Activated CD8-positive, alpha-beta memory T cell treated with anti-CD3 and anti-CD28 coated beads for 48 hours (primary cell): Measurements from ENCODE around the gene GEMIN7.

Source experiments
- DNase-seq, 3 experiments: peaks; one replicate each; pipeline ENCODE4 v3.0.0-alpha.2; 2020; ENCODE audit warnings: low read depth in 2 of 3, low spot score in 2 of 3

GEMIN7 gene

GRCh38 chr19:45125975-45126493, 47.0 kb downstream of the GEMIN7 start:
- peak; percentile 46 to 71 (median 58) for DNase-seq

- DNase-seq = no peak
These were observed 47.6 kb downstream of the GEMIN7 start for GRCh38 chr19:45126654-45127053.

- DNase-seq = no peak
These were observed 49.1 kb downstream of the GEMIN7 start for GRCh38 chr19:45128146-45128545.

- no peak for DNase-seq
These were observed 49.7 kb downstream of the GEMIN7 start for GRCh38 chr19:45128806-45129205.

GRCh38 chr19:45130236-45130635, 51.2 kb downstream of the GEMIN7 start:
- no peak for DNase-seq

GRCh38 chr19:45130888-45131615, 52.0 kb downstream of the GEMIN7 start:
- DNase-seq = no peak

GRCh38 chr19:45133661-45134060, 54.6 kb downstream of the GEMIN7 start:
- no peak for DNase-seq

GRCh38 chr19:45135176-45135885, 56.3 kb downstream of the GEMIN7 start:
- DNase-seq = no peak

- DNase-seq = no peak
These were observed 57.6 kb downstream of the GEMIN7 start for GRCh38 chr19:45136507-45137178.

GRCh38 chr19:45137179-45137761, 58.2 kb downstream of the GEMIN7 start:
- DNase-seq = no peak

- no peak for DNase-seq
These were observed 59.3 kb downstream of the GEMIN7 start for GRCh38 chr19:45138303-45138751.

- DNase-seq = no peak
These were observed 60.5 kb downstream of the GEMIN7 start for GRCh38 chr19:45139286-45140143.

- DNase-seq = no peak
These were observed 61.1 kb downstream of the GEMIN7 start for GRCh38 chr19:45140144-45140503.

- no peak for DNase-seq
These were observed 61.5 kb downstream of the GEMIN7 start for GRCh38 chr19:45140533-45140932.
